Hematopoietic multipotent progenitor cell treated with erythropoietin and hydrocortisone succinate and interleukin-3 and kit ligand, for 8 days (in vitro differentiated cells): ENCODE data around the gene TSTD1.
"Not testable (repeated sequence)": the region's sequence is repeated elsewhere in the genome, so short reads cannot be mapped to it uniquely, and the experiment has no call there.

Source experiments
- DNase-seq: peaks from one replicate; pipeline ENCODE4 v3.0.0-alpha.2; 2015

Gene TSTD1

GRCh38 chr1:161068306-161069234 lies 29.8 kb upstream of the TSTD1 start:
- peak; percentile 74 for DNase-seq

GRCh38 chr1:161066694-161067093 lies 27.9 kb upstream of the TSTD1 start:
- no peak for DNase-seq

GRCh38 chr1:161065681-161066080 lies 26.9 kb upstream of the TSTD1 start:
- not testable (repeated sequence) for DNase-seq

- DNase-seq: not testable (repeated sequence)
Measured at GRCh38 chr1:161063936-161064335, 25.2 kb upstream of the TSTD1 start.

- no peak for DNase-seq
Measured at GRCh38 chr1:161061419-161061818, 22.7 kb upstream of the TSTD1 start.

- DNase-seq: no peak
Measured at GRCh38 chr1:161059293-161059692, 20.5 kb upstream of the TSTD1 start.

GRCh38 chr1:161054805-161055204 lies 16.0 kb upstream of the TSTD1 start:
- no peak for DNase-seq

GRCh38 chr1:161054232-161054631 lies 15.5 kb upstream of the TSTD1 start:
- DNase-seq: no peak

GRCh38 chr1:161052899-161053298 lies 14.1 kb upstream of the TSTD1 start:
- no peak for DNase-seq

- DNase-seq: no peak
Measured at GRCh38 chr1:161051219-161051618, 12.5 kb upstream of the TSTD1 start.

- DNase-seq: no peak
Measured at GRCh38 chr1:161048949-161049722, 10.4 kb upstream of the TSTD1 start.

- DNase-seq: no peak
Measured at GRCh38 chr1:161047436-161048420, 9.0 kb upstream of the TSTD1 start.

- DNase-seq: no peak
Measured at GRCh38 chr1:161046605-161047228, 8.0 kb upstream of the TSTD1 start.

GRCh38 chr1:161045736-161046604 lies 7.2 kb upstream of the TSTD1 start, which contains the start of gene USF1:
Gene USF1 (minus strand): TSS chr1:161045977. CDS start chr1:161043275, 2,702 bp downstream.
- peak; percentile 98 for DNase-seq

GRCh38 chr1:161044908-161045735 lies 6.4 kb upstream of the TSTD1 start:
- peak; percentile 82 for DNase-seq

GRCh38 chr1:161044535-161044907 lies 5.8 kb upstream of the TSTD1 start:
- no peak for DNase-seq

- DNase-seq: no peak
Measured at GRCh38 chr1:161039546-161039945, 782 bp upstream of the TSTD1 start.

- DNase-seq: no peak
Measured at GRCh38 chr1:161039154-161039545, 386 bp upstream of the TSTD1 start.

GRCh38 chr1:161037661-161038522 lies 872 bp downstream of the TSTD1 start:
- DNase-seq: no peak
